Nephron (organoid): ENCODE measurements around the gene SPACDR.

Experiments
- H3K27ac Mint-ChIP-seq, 3 experiments: 2 replicates each; pipeline ENCODE4 v1.8.0; 2020; ENCODE audit warnings: mixed read lengths in 3 of 3, mild to moderate bottlenecking in 2 of 3, moderate library complexity in 1 of 3
- H3K27me3 Mint-ChIP-seq: 2 replicates; pipeline ENCODE4 v1.8.0; 2021; ENCODE audit warnings: low read depth, mild to moderate bottlenecking, moderate library complexity, mixed read lengths
- H3K36me3 Mint-ChIP-seq: 2 replicates; pipeline ENCODE4 v1.8.0; 2020; ENCODE audit warnings: low read depth, mixed read lengths
- H3K4me1 Mint-ChIP-seq: 2 replicates; pipeline ENCODE4 v1.8.0; 2020; ENCODE audit warnings: mixed read lengths
- H3K4me3 Mint-ChIP-seq, 3 experiments: 2 replicates each; pipeline ENCODE4 v1.8.0; 2020; ENCODE audit warnings: mild to moderate bottlenecking in 3 of 3, mixed read lengths in 3 of 3, moderate library complexity in 2 of 3
- H3K9me3 Mint-ChIP-seq: 2 replicates; pipeline ENCODE4 v1.8.0; 2020; ENCODE audit warnings: mixed read lengths
- TF ChIP-seq, protein P1 (sequence below), 3 experiments: fragments of 200-600 bp; sonication (generic); IDR thresholded peaks; one replicate each; pipeline ENCODE4 v1.5.0; 2021; ENCODE audit warnings: antibody characterized with exemption in 3 of 3; ENCODE audit not compliant: unreplicated experiment in 3 of 3

The SPACDR gene

DNA sequence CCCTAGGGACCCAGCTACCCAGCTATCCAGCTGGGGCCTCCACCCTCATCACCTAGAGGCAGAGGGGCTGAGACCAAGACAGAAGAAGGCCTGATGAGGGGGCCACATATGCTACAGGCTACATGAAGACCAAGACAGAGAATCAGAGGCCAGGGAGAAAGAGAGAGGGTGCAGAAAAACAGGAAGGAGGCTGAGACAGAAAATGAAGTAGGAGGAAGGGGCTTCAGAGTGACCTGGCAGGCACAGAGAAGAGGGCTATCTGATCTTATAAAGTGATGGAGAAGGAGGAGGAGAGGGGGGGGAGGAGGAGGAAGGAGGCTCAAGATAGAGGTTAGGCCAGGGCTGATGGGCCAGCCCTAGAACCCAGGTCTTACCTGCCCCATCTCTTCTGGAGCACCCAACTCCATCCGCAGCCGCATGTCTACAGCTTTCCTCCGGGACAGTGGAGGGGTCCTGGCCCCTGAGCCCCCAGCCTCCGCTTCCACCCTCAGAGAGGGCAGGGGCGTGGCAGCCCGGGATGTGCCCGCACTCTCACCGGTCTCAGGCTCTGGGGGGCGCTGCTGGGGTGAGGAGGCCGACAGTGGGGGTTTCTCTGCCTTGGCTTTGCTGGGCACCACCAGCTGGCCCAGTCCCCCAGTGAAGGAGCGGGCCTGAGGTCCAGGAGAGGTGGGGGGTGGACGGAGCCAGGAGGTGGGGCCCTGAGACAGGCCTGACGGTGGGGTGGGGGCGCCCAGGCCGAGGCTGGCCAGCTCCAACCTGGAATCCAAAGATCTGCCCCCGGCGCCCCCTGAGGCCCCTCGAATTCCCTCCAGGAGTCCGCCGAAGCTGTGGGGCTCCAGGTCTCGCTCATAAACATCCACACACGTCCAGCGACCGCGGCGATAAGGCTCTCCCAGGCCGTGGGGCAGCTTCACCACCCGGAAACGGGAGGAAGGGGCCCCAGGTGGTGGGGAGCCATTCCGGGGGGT is 13.1 kb upstream of the SPACDR start:
- Mint-ChIP-seq H3K9me3 (no peaks in the 10 kb centered on the region), H3K36me3 (peaks cover 10% of the 10 kb centered on the region), H3K4me3 (peak overlapping the region; percentile 88 to 100 (median 91)), H3K27me3 (peaks cover 3% of the 10 kb centered on the region), H3K27ac (peak overlapping the region; percentile 66 to 88 (median 86)), H3K4me1 (peaks cover 40% of the 10 kb centered on the region)
- TF ChIP-seq, protein P1, sequence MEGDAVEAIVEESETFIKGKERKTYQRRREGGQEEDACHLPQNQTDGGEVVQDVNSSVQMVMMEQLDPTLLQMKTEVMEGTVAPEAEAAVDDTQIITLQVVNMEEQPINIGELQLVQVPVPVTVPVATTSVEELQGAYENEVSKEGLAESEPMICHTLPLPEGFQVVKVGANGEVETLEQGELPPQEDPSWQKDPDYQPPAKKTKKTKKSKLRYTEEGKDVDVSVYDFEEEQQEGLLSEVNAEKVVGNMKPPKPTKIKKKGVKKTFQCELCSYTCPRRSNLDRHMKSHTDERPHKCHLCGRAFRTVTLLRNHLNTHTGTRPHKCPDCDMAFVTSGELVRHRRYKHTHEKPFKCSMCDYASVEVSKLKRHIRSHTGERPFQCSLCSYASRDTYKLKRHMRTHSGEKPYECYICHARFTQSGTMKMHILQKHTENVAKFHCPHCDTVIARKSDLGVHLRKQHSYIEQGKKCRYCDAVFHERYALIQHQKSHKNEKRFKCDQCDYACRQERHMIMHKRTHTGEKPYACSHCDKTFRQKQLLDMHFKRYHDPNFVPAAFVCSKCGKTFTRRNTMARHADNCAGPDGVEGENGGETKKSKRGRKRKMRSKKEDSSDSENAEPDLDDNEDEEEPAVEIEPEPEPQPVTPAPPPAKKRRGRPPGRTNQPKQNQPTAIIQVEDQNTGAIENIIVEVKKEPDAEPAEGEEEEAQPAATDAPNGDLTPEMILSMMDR (IDR thresholded peaks at IDR 0.05; ENCODE audit: unreplicated experiment in 3 of 3), result no peak

DNA sequence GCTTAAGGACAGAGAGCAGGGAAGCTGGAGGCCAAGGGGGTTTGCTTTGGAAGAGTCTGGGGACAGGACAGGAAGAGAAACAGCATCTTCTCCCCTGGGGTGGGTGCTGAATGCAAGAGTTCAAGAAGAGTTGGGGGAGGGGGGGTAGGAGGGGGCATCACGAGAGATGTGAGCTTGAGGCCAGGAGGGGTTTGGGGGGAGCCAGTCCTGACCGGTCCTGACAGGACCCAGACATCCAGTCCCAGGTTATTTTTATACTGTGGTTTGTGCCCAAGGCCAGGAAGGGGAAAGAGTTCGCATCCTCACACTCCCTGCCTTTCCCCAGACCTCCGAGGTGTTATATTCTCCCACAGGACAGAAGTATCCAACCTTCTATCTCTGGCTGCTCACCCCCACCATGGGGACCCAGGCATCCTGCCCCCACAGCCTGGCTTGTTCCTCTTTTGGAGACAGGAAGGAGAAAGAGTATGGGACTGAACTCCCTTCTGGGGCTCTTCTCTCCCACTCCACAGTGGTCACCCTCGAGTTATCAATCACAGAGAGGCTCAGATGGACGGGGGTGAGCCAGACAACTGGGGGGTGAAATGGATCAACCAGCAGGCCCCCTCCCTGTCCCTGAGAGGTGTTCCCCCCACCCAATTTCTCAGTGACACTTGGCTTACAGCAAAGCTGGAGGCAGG is 12.2 kb upstream of the SPACDR start:
- Mint-ChIP-seq H3K36me3 (peaks cover 14% of the 10 kb centered on the region), H3K9me3 (no peaks in the 10 kb centered on the region), H3K4me1 (peaks cover 35% of the 10 kb centered on the region), H3K27me3 (no peaks in the 10 kb centered on the region), H3K27ac (peak overlapping the region; percentile 16 to 86 (median 80)), H3K4me3 (peak overlapping the region; percentile 88 to 100 (median 91))
- TF ChIP-seq, protein P1 (IDR thresholded peaks at IDR 0.05; ENCODE audit: unreplicated experiment in 3 of 3), result no peak

DNA sequence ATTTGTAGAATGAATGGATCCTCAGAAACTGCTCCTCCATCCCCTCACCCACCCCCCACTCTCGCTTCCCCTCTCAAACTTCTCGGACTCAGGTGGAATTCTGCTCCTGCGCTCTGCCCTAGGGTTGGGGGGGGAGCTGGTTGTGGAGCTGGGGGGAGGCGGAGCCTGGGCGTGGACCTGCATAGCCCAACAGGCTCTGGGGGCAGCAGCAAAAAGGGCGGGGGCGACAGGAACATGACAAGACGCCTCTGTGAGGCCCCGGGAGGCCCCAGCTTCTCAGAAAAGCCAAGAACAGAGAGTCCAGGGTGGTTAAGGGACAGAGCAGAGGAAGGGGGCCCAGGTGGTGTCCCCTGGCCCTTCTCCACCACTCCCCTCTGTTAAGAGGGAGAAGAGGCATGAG is 11.5 kb upstream of the SPACDR start:
- peaks cover 18% of the 10 kb centered on the region for H3K36me3 Mint-ChIP-seq

DNA sequence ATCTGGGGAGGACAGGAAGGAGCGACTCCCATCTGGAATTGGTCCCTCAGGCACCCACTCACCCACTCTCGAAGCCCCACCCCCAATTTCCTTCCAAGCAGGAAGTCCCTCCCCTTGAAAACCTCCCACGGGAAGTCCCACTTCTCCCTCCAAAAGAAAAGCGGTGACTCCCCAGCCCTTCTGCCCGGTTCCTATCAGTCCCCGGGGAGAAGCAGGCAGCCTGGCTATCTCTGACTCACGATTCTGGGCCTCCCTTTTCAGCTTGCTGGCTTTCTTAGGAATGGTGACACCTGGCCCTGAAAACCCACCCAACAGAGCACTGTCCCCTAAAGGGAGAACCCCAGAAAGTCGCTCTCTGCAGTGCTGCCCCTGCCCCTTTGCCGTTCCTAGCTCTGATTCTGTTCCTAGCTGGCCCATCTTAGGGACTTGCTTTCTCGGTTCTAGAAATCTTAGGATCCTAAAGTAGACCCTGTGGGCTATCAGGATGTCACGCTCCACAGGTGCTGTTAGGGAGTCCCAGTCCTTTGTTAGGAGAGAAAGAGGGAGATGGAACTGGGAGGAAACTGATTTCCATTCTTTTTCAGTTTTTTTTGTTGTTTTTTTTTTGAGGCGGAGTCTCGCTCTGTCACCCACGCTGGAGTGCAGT is 8.9 kb upstream of the SPACDR start:
- Mint-ChIP-seq H3K9me3 (no peaks in the 10 kb centered on the region), H3K27me3 (no peaks in the 10 kb centered on the region), H3K27ac (peak overlapping the region; percentile 20 to 72 (median 56)), H3K36me3 (peaks cover 18% of the 10 kb centered on the region), H3K4me3 (peak overlapping the region; percentile 15 to 59 (median 19)), H3K4me1 (peaks cover 32% of the 10 kb centered on the region)
- TF ChIP-seq, protein P1 (IDR thresholded peaks at IDR 0.05; ENCODE audit: unreplicated experiment in 3 of 3), result no peak

More for the DNA sequence above, 11.5 kb upstream of the SPACDR start:
- Mint-ChIP-seq H3K9me3 (no peaks in the 10 kb centered on the region), H3K27me3 (no peaks in the 10 kb centered on the region), H3K27ac (peak overlapping the region; percentile 15 to 80 (median 16)), H3K4me1 (peaks cover 37% of the 10 kb centered on the region), H3K4me3 (peak overlapping the region; percentile 88 to 100 (median 91))
- TF ChIP-seq, protein P1 (IDR thresholded peaks at IDR 0.05; ENCODE audit: unreplicated experiment in 3 of 3), result no peak

DNA sequence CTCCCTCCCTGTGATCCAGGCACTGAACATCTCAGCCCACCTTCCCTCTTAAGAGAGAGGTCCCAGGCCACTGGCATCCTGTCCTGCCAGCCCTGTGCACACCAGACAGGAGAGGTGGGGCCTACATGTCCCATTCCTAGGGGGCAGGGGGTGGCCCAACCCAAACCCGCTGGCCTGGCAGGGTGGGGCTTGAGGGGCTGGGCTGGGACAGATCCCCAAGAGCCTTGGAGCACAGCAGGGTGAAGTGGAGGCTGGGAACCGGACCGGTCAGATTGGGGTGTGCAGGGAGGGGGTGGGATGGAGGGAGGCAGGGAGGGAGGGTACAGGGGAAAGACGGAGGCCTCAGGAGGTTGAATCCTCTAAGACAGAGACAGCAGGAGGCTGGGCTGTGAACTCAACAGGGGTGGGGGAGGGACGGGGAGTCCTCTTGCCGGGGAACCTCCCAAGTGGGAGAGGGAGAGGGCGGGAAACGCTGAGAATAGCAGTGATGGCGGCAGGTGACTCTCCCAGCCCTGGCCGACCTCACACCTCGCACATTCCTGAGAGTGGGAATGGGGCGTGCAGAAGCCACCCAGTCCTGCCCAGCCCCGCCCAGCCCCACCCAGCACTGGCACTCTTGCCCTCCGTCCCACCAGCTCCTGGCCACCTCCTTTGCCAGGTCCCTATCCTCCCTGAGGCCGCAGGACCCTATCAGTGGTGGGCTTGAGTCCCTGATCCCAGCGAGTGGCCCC is 8.2 kb upstream of the SPACDR start:
- H3K27ac Mint-ChIP-seq, result peak overlapping the region in 1 of 3 experiments; percentile 56
- H3K4me1 Mint-ChIP-seq, result peaks cover 32% of the 10 kb centered on the region
- TF ChIP-seq, protein P1 (IDR thresholded peaks at IDR 0.05; ENCODE audit: unreplicated experiment in 3 of 3), result no peak

More for the DNA sequence above, 8.2 kb upstream of the SPACDR start:
- peaks cover 18% of the 10 kb centered on the region for H3K36me3 Mint-ChIP-seq
- H3K4me3 Mint-ChIP-seq, result peak overlapping the region in 1 of 3 experiments; percentile 19
- no peaks in the 10 kb centered on the region for H3K27me3 Mint-ChIP-seq
- H3K9me3 Mint-ChIP-seq, result no peaks in the 10 kb centered on the region
